GM18520 (cell line): ENCODE results near the gene C1orf122.

ENCODE experiments used
- ATAC-seq: cut with Tn5 transposase; IDR thresholded peaks from one replicate; pipeline ENCODE4 v1.9.1; 2021; ENCODE audit not compliant: unreplicated experiment

The C1orf122 gene

GRCh38 chr1:37844536-37844935 lies 36.9 kb downstream of the C1orf122 start:
- ATAC-seq: no peak

GRCh38 chr1:37845049-37845646 lies 37.6 kb downstream of the C1orf122 start:
- no peak for ATAC-seq

- ATAC-seq: no peak
Observed at GRCh38 chr1:37845786-37846185, 38.2 kb downstream of the C1orf122 start.

DNA sequence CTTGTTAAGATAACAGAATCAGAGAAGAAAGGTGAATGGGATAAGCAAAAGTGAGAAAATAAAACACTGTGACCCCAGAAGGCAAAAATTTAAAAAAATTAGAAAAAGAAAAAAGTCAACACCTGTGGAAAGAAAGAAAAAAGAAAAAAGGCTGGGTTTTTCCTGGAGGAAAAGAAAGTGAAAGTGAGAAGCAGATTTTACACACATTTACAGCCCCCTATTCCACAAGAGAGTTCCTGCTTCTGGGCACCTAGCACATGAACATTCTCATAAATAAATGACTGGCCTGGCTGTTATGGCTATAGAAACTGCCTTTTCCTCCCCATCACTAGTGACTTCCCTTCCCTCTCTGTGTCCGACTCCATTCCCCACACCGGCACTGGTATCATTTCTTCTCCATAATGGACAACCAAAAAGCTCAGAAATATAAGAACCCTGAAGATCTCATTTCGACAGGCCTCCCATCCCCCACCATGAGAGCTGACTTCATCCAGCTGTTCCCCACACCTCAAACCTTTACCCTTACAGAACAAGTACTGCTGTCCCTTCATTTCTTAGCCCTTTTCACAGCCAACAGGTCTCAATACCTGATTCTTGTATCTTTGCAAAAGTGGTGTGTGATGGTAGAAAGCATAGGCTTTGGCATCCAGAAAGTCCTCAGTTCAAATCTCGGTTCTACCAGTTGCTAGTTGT lies 39.2 kb downstream of the C1orf122 start:
- ATAC-seq: no peak

- ATAC-seq: no peak
Observed at GRCh38 chr1:37849480-37849879, 41.9 kb downstream of the C1orf122 start.

DNA sequence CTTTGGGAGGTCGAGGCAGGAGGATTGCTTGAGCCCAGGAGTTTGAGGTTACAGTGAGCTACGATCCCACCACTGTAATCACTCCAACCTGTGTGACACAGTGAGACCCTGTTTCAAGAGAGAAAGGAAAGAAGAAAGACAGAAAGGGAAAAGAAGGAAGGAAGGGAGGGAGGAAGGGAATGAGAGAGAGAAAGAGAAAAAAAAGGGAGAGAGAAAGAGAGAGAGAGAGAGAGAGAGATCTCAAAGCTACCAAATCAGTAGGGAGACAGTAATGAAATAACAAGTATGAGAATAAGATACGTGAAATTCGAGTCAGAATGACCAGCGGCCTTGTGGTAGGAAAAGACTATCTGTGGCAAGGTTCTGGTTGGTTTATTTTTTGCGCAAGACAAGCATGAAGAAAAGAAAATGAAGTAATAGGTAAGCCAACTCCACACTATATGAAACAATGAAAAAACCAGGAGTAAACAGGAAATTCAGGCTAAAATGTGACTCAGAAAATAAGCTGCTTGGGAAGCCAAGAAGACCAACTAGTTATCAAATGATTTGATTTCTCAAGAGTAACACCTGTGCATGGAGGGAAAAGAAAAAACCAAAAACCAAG lies 42.9 kb downstream of the C1orf122 start:
- ATAC-seq: no peak

GRCh38 chr1:37851262-37851661 lies 43.7 kb downstream of the C1orf122 start:
- no peak for ATAC-seq

- no peak for ATAC-seq
Observed at GRCh38 chr1:37851782-37852210, 44.2 kb downstream of the C1orf122 start.

DNA sequence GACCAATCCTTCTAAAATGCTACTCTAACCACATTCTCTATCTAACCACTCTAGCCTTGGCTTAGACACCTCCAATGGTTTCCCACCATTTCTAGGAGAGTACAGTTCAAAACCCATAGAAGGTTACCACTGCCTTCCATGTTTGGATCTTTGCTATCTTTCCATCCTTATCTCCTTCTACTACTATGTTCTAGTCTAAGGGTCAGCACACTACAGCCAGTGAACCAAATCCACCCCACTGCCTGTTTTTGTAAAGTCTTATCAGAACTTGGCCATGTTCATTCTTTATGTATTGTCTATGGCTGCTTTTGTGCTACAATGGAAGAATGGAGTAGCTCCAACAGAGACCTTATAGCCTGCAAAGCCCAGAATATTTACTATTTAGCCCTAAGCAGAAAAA lies 45.6 kb downstream of the C1orf122 start:
- ATAC-seq: no peak

DNA sequence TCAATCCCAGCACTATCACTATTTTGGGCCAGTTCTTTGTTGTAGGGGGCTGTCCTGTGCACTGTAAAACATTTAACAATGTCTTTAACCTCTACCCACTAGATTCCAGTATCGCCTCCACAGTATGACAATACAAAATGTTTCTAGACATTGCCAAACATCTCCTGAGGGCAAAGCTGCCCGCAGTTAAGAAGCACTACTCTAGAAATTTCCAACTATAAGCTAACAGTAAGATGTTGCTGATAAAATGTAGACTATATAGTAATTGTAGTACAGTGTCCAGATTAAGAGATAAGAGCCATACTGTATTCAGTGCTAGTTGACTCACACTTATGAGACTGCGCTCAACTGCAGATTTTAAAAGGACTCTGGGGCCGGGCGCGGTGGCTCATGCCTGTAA lies 46.8 kb downstream of the C1orf122 start:
- ATAC-seq: no peak
